GM19238 (cell line): Measurements from ENCODE around the gene IQCE.

ENCODE experiments used
- DNase-seq: peaks from one replicate; pipeline ENCODE4 v3.0.0; 2011; ENCODE audit warnings: low spot score; ENCODE audit not compliant: insufficient read length

IQCE gene

DNA sequence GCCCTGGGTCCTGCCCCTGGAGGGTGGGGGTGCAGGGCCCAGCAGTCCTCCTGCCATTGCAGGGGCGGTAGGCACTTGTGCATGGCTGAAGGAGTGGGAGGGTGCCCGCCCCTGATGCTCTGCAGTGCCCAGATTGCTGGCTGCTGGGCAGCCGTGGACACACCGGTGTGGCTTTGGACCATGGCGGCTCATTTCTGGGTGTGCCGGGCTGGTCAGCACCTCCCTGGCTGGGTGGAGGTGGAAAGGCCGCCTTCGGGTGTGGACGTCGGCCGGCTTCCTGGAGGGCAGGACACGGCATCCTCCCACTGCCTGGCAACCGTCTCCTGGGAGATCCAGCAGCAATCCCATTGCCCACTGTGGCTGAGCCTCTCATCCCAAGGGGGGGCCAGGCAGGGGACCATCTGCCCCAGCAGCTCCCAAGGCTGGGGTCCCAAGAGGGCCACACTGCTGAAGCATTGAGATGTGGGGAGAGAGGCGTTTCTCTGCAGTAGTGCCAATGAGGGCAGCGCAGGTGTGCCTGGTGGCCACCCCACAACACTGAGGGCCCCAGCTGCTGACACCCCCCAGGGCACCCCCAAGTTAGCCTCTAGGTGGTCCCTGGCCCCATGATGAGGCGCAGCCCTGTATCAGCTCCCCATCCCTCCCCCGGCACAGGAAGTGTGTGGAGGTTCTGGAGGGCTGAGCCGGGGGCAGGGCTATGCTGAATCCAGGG is 85.9 kb downstream of the IQCE start:
- peak; percentile 51 for DNase-seq

DNA sequence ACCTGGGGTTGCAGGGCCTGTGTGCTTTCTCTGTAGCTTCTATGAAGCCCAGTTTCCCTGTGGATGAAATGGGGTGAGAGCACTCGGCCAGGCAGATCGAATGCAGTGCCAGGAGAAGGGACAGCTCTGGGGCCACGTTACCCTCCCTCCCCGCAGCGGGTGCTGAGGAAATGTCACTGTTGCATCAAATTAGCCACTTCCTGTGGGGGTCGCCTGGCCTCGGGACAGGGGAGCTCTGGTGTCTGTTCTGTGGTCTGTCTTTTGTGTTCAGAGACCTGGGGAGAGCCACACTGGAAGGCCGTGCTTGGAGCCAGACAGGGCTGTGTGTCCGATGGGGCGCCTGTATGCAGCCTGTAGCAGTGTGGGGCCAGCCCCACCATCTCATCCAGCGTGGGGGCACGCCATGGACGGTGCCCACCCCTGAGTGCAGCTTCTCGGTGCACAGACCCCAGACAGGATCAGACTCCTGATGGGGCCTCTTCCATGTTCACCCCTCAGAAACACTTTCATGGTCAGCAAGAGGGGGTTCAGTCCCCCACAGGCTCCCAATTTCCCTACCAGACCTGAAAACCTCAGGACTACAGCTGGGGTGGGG is 86.6 kb downstream of the IQCE start:
- peak; percentile 75 for DNase-seq

DNA sequence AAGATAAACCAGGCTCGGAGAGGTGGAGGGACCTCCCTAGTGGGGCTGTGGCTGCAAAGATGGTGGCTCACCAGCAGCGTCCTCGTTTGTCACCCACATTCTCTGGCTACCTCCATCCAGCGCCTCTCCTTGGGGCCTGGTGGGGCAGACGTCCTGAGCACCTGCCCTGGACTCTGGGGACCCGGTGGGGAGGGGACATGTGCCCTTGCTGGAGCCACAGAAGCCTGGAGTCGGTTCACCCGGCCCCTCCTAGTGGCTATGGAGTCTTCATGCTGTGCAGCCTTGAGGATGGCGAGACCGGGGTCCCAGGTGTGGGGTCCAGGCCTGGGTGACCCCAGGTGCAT is 87.5 kb downstream of the IQCE start:
- no peak for DNase-seq

DNA sequence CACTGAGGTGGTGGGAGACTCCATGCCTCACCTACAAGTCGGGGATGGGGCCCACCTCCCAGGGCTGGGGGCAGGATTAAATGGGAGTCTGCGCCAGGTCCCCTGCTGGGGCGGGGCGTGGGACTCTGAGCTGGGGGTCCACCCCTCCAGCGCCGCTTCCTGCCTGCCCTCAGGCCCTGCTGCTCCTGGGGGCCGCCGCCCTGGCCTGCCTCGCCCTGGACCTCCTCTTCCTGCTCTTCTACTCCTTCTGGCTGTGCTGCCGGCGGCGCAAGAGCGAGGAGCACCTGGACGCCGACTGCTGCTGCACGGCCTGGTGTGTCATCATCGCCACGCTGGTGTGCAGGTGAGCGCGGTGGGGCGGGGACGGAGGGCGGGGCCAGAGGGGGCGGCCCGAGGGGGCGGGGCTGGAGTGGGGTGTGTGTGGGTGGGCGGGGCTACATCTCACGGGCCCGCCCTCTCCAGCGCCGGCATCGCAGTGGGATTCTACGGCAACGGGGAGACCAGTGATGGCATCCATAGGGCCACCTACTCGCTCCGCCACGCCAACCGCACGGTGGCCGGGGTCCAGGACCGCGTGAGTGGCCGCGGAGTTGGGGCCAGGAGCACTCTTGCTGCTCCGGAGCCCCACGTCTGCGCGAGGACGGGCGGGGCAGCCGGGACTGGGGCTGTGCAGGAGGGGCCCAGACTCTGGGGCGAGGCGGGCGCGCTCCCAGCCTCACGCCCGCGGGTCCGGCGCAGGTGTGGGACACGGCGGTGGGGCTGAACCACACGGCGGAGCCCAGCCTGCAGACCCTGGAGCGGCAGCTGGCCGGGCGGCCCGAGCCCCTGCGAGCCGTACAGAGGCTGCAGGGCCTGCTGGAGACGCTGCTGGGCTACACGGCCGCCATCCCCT is 88.1 kb downstream of the IQCE start:
- no peak for DNase-seq

DNA sequence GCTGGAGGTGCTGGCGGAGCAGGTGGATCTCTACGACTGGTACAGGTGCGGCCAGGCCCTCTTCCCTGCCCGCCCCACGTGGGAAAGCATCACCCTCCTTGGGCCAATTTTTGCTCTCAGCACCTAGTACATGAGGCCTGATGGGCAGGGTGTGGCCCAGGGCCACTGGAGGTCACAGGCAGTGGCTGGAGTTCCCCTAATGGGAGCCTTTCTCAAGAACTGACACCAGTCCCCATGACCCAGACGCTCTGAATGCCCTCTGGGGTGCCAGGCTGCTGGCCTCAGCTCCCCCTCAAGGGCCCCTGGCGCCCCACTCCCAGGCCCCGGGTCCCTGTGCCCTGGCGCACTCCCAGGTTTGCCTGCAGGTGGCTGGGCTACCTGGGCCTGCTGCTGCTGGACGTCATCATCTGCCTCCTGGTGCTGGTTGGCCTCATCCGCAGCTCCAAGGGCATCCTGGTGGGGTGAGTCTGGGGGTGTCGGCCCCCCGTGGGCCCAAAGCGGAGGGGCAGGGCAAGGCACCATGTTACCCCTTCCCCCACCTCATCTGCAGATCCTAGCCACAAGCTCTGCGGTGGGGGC is 88.9 kb downstream of the IQCE start:
- no peak for DNase-seq

DNA sequence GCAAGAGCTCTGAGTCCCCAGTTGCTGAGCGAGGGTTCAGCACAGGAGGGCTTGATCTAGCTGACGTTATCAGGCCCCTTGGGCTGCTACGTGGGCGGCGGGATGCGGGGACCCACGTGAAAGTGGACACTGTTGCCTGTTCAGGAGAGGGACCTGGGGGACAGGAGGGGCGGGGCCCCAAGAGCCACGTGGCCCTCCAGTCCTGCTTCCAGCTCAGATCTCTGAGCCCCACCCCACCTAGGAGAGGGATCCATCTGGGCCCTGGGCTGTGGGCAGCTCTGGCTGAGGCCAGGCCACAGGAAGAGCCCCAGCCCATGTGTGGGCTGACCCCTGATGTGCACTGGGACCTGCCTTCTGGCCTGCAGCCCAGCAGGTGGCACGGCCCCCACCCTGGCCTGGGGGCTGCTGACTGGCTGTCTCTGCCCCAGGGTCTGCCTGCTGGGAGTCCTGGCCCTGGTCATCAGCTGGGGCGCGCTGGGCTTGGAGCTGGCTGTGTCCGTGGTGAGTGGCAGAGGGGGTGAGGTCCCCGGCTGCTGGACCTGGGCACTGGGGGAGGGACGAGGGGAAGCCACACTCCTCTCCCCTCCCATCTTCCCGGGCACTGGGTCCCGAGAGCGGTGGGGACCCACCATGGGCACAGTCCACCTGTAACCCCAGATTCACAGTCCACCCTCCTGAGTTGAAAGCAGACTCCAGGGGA is 90.5 kb downstream of the IQCE start:
- DNase-seq = no peak

DNA sequence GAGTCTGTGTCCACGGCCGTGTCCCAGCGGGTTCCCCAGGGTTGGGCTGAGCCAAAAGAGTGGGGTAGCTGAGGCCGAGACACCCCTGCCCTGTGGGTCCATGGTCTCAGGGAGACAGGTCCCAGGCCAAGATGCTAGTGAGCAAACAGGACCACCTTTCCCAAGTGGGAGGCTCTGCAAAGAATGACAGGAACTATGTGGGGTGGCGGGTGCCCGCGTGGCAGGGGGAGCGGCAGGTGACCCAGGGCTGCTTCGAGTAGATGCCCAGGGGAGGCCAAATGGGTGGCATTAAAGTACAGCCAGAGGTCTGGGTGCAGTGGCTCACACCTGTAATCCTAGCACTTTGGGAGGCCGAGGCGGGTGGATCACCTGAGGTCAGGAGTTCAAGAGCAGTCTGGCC is 91.2 kb downstream of the IQCE start:
- DNase-seq = no peak

DNA sequence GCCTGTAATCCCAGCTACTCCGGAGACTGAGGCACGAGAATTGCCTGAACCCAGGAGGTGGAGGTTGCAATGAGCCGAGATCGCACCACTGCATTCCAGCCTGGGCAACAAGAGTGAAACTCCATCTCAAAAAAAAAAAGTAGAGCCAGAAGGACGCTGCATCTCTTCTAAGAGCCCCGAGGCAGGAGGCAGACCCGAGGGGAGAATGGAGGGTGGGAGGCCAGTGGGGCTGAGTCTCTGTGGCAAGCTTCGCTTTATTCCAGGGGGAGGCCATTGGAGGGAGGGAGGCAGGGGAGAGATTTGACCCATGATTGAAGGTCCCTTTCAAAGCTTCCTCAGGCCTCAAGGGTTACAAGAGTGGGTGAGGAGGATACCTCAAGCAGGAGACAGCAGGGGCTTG is 91.7 kb downstream of the IQCE start:
- DNase-seq = no peak

DNA sequence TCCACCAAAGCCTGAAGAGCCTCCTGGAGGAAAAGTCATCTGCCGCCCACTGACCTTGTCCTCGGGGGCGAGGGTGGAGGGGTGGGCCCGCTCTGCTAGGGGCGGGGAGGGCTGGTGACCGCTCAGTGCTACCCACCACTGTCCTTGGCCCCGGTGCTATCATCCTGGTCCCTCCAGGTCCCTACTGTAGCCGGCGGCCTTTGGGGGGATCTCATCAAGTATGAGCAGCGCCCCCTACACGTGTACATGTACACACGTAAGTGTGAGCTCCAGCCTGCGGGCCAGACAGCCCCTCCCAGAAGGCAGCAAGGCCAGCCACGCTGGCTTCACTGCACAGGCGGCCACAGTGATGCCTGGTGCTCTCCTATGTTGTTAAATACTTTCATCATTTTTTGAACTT is 92.6 kb downstream of the IQCE start:
- no peak for DNase-seq

DNA sequence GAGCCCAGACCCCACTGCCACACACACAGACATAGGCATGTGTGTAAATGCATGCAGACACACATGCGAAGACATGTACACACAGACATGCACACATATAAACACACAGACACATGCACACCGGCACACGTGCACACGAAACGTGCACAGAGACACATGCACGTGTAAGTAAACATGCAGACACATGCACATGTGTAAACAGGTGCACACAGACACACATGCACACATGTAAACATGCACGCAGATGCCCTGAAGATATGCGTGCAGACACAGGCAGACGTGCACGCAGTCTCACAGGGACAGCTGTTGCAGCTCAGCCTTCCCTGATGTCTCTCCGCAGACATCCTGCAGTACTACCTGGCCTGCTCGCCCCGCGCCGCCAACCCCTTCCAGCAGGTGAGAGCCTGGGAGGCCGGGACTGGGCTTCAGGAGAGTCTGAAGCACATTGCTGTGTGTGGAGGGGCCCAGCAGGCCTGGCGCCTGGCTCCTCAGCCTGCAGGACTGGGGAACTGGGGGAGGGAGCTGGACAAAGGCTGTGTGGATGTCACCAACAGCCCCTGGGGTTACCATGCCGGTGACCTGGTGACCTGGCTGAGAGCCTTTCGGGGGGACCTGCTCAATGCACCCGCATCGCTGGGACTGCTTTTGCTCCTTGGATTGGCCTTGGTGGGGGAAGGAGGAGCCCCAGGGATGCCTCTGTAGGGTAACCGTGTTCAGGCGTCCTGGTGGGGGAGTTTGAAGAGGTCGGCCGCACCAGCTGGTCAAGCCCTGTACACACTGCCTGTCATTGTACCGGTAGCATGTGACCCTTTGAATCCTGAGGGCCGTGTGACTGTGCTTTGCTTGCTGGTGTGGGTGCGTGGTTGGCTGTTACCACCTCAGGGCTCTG is 93.3 kb downstream of the IQCE start:
- DNase-seq = no peak

DNA sequence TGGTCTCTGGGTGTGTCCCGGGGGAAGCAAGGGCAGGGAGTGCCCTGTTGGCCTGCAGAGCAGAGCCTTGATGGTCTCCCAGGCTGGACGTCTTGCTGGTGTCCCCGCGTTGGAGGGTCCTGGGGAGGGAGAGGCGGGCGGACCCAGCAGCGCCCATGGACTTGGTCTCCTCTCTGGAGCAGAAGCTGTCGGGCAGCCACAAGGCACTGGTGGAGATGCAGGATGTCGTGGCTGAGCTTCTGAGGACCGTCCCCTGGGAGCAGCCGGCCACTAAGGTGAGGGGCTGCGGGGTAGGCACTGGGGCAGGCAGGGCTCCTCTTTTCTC is 93.9 kb downstream of the IQCE start:
- DNase-seq = no peak

DNA sequence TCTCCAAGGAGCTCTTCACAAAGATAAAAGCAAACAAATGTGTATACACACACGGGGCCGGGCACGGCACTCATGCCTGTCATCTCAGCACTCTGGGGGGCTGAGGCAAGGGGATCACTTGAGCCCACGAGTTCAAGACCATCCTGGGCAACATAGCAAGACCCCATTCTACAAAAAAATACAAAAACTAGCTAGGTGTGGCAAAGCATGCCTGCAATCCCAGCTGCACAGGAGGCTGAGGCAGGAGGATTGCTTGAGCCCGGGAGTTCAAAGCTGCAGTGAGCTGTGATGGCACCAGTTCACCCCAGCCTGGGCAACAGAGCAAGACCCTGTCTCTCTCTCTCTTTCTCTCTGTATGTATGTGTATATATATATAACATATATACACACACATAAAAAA is 95.3 kb downstream of the IQCE start:
- no peak for DNase-seq

DNA sequence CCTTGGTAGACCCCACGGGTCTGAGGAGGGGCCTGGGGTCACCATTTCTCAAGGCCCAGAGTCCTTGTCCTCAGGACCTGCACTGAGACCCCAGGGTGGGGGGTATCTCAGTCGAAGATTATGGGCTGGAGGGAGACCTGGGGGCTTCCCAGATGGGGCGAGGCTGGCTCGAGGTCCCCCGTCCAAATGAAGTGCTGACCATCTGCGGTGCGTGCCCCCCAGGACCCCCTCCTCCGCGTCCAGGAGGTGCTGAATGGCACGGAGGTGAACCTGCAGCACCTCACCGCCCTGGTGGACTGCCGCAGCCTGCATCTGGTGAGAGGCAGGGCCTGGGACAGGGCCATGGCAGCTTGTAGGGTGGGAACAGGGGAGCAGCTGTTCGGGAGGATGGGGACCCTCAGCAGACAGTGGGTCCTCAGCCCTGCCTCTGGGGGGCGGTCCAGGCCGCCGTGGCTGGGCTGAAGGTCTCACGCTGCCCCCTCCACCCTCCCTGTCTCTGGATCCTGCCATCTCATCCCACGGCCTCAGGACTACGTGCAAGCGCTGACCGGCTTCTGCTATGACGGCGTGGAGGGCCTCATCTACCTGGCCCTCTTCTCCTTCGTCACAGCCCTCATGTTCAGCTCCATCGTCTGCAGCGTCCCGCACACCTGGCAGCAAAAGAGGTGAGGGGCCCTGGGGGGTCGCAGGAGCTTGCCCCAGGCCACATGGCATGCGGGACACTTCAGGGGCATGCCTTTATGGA is 97.3 kb downstream of the IQCE start:
- DNase-seq = no peak

DNA sequence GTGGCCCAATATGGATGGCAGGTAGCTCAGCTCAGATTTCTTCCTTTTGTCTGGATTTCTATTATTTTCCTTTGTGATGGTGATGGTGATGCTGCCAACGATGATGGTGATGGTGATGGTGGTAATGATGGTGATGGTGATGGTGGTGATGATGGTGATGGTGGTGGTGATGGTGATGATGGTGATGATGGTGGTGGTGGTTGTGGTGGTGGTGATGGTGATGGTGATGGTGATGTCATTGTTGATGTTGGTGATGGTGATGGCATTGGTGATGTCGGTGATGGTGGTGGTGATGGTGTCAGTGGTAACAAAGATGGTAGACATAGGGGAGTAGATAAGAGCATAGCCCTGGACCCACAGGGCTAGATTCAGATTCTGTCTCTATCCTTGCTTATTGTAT is 98.4 kb downstream of the IQCE start:
- DNase-seq = no peak

DNA sequence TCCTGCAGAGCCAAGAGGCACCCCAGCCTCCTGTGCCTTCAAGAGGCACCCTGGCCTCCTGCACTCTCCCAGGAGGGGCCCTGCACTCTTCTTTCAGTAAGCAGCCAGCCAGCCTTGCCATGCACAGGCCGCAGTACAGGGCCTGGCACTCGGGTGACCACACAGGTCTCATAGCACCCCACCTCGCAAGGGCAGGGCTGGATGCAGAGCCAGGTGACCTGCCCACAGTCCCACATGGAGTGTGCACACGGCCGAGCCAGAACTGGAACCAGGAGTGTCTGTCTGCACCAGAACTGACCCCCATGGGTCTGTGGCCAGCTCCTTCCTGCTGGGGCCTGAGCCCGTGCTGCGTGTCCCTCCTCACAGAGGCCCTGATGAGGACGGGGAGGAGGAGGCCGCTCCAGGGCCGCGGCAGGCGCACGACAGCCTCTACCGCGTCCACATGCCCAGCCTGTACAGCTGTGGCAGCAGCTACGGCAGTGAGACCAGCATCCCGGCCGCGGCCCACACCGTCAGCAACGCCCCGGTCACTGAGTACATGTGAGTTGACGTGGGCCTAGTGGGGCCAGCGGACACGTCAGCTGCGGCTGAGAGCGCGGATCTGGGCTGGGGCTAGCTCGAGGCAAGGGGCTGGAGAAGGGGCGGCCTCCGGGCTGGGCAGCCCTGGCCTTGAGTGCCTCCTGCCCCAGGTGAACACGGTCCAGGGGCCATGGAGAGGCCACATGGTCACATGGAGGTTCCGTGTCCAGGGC is 99.3 kb downstream of the IQCE start:
- no peak for DNase-seq

DNA sequence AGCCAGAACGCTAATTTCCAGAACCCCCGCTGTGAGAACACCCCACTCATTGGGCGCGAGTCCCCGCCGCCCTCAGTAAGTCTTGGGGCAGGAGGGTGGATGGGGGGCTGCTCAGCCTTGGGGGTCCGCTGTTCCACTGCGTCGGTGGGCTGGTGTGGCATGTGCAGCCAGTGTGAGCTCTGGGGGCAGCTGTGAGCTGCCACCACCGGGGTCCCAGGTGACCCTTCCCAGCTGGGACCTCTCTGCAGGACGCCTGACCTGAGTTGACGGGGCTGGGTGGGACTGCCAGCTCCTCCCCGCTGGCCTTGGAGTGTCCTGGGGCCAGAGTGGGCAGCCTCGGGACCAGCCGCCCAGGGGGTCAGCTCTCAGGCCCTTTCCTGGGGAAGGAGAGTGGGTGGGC is 100.2 kb downstream of the IQCE start:
- no peak for DNase-seq

DNA sequence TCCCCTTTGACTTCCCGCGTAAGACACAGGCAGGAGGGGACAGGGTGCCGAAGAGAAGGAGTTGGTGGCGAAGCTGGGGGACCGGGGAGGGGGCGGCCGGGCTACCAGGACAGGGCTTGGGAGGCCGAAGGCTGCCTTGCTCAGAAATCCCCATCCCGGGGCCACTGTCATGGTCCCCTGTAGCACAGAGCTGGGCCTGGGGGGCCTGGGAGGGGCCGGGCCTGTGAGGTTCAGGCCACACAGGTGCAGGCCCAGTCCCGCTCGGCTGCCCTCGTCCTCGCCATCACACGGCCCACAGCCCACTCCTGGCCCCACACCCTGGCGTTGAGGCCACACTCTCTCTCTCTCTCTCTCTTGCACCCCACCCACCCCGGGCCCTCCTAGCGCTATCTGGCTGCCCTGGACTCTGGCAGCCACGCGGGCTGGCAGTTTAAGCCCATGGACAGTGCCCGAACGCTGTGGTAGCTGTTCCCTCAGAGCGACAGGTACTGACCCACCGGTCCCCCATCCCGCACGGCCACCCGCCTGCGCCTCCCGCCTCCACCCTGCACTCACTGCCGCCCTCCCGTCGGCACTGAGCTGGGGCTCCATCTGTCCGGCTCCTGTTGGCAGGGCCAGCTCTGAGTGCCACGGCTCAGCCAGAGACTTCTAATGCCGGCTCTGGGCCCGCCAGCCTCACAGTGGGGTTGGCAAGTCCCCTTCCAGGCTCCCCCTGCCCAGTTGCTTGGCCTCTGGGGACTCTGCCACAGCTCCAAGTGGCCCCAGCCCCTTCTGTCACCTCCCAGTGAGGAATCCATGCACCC is 101.0 kb downstream of the IQCE start:
- DNase-seq = no peak

DNA sequence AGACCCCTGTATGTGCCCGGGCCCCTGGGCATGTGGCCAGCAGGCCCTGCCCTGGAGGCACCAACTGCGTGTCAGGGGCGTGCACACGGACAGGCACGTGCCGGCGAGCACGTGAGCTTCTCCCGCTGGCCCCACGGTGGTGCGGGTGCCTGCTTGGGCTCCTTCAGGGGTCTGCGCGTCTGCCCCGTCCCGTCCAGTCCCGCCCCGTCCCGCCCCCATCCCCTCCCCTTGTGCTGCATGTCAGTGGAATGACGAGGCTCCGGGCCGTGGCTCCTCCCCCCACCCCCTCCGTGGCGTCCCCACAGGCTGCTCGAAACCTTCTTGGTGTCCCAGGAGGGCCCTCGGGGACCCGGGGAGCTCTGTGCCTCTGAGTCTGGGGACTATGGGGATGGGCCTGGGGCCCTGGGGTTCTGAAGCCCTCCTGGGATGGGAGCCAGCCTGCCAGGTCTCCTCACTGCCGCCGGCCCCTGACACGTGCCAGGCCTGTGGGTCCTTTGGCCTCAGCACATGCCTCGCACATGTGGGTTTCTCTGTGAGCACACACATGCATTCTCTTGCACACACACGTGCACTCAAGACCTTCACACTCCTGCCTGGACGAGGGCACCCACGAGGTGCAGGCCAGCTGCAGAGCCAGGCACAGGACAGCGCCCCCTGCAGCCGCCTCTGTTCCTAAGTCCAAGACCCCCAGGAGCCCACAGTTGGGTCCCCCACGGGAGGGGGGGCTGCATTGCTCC is 101.7 kb downstream of the IQCE start:
- DNase-seq = no peak
